Measurements from ENCODE around the gene SOBP.

DNA sequence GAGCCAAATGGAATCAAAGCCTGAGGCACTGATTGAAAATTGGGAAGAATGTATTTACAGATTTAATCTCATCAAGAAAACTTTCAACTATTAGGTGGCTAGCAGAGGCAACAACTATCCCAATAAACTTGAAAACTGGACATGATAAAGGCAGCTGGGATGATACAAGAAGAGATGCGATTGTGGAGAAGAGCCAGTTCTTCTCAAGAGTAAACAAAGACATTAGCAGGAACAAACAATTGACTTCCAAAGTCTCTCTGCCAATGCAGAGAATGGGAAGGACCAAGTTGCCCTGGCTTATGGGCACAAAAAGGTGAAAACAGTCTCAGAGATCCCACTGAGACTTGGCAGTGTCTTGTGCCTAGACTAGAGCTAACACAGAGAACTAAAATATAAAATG is 132.4 kb downstream of the SOBP start:
- no peak for TF ChIP-seq POLR2A (IDR thresholded peaks at IDR 0.05)
- TF ChIP-seq, protein P1, sequence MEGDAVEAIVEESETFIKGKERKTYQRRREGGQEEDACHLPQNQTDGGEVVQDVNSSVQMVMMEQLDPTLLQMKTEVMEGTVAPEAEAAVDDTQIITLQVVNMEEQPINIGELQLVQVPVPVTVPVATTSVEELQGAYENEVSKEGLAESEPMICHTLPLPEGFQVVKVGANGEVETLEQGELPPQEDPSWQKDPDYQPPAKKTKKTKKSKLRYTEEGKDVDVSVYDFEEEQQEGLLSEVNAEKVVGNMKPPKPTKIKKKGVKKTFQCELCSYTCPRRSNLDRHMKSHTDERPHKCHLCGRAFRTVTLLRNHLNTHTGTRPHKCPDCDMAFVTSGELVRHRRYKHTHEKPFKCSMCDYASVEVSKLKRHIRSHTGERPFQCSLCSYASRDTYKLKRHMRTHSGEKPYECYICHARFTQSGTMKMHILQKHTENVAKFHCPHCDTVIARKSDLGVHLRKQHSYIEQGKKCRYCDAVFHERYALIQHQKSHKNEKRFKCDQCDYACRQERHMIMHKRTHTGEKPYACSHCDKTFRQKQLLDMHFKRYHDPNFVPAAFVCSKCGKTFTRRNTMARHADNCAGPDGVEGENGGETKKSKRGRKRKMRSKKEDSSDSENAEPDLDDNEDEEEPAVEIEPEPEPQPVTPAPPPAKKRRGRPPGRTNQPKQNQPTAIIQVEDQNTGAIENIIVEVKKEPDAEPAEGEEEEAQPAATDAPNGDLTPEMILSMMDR (IDR thresholded peaks at IDR 0.05), result no peak
- no peak for TF ChIP-seq EP300 (IDR thresholded peaks at IDR 0.05)
